ENCODE measurements around the gene FBLN1.
A peak's percentile ranks its signal among the peaks of the same experiment; 100 is the strongest.
"Not testable (repeated sequence)": the region's sequence is repeated elsewhere in the genome, so short reads cannot be mapped to it uniquely, and the experiment has no call there.

Gene FBLN1

GRCh38 chr22:45541382-45541979 is 38.8 kb downstream of the FBLN1 start:
- no peak for TF ChIP-seq CTCF (IDR thresholded peaks at IDR 0.05; ENCODE audit: unreplicated experiment in 3 of 3)
- Mint-ChIP-seq H3K4me3 (no peak overlapping the region), H3K4me1 (peaks cover 13% of the 10 kb centered on the region), H3K27ac (peak overlapping the region in 1 of 3 experiments; percentile 46), H3K27me3 (ENCODE audit: low read depth) (no peaks in the 10 kb centered on the region), H3K36me3 (ENCODE audit: low read depth) (peaks cover 60% of the 10 kb centered on the region), H3K9me3 (no peaks in the 10 kb centered on the region)

GRCh38 chr22:45542001-45542520 is 39.4 kb downstream of the FBLN1 start:
- Mint-ChIP-seq H3K4me3 (no peak overlapping the region), H3K4me1 (peaks cover 10% of the 10 kb centered on the region), H3K36me3 (ENCODE audit: low read depth) (peaks cover 63% of the 10 kb centered on the region)

GRCh38 chr22:45542736-45543135 is 40.1 kb downstream of the FBLN1 start:
- H3K27ac Mint-ChIP-seq; H3K27me3 Mint-ChIP-seq (ENCODE audit: low read depth); H3K4me1 Mint-ChIP-seq; H3K4me3 Mint-ChIP-seq; H3K9me3 Mint-ChIP-seq: not testable (repeated sequence)
- peaks cover 65% of the 10 kb centered on the region for H3K36me3 Mint-ChIP-seq (ENCODE audit: low read depth)

More at GRCh38 chr22:45542001-45542520, 39.4 kb downstream of the FBLN1 start:
- H3K27ac Mint-ChIP-seq: peak overlapping the region in 1 of 3 experiments; percentile 46
- no peak for TF ChIP-seq CTCF (IDR thresholded peaks at IDR 0.05; ENCODE audit: unreplicated experiment in 3 of 3)
- no peaks in the 10 kb centered on the region for H3K9me3 Mint-ChIP-seq
- no peaks in the 10 kb centered on the region for H3K27me3 Mint-ChIP-seq (ENCODE audit: low read depth)

DNA sequence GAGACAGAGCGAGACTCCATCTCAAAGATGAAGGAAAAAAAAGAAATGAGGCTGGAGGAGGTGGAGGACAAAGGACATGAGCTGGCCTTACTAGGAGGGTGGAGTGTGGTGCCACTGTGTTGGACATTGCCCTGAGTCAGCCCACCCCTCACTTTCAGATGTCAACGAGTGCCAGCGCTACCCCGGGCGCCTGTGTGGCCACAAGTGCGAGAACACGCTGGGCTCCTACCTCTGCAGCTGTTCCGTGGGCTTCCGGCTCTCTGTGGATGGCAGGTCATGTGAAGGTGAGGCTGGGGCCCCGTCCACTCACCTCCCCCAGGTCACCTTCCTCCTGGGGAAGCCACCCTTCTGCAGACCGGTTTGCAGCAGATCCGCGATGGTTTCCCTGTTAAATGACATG is 40.6 kb downstream of the FBLN1 start:
- Mint-ChIP-seq H3K4me1 (peaks cover 4% of the 10 kb centered on the region), H3K27me3 (ENCODE audit: low read depth) (no peaks in the 10 kb centered on the region), H3K9me3 (no peaks in the 10 kb centered on the region), H3K36me3 (ENCODE audit: low read depth) (peaks cover 67% of the 10 kb centered on the region), H3K4me3 (no peak overlapping the region), H3K27ac (no peak overlapping the region)
- no peak for TF ChIP-seq CTCF (IDR thresholded peaks at IDR 0.05; ENCODE audit: unreplicated experiment in 3 of 3)

DNA sequence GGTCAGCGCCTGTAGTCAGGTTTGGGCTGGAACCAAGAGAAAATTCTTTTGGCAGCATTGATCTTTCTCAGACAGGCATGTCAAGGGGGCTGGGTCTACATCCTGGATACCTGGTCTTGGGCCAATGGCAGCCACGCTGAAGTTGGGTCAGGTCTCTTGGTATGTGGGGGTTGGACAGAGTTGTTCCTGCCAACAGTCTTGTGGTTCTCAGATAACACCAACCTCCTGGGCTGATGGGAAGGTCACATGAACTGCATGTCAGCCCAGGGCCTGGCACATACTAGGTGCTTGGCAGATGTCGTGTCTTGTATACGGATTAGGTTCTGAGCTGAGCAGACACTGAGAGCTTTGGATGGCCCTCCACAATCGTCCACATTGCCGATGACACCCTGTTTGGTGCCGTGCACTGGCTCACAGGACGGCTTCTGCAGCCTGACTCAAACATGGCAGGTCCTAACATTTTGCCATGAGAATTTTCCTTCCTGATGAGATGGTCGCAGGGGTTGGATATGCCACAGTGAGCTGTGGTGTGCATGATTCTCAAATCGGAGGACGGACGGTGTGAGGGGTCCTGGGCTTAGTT is 42.0 kb downstream of the FBLN1 start:
- Mint-ChIP-seq H3K4me1 (no peaks in the 10 kb centered on the region), H3K27ac (peak overlapping the region in 1 of 3 experiments; percentile 29), H3K36me3 (ENCODE audit: low read depth) (peaks cover 74% of the 10 kb centered on the region), H3K27me3 (ENCODE audit: low read depth) (no peaks in the 10 kb centered on the region), H3K4me3 (no peak overlapping the region), H3K9me3 (no peaks in the 10 kb centered on the region)
- TF ChIP-seq CTCF (IDR thresholded peaks at IDR 0.05; ENCODE audit: unreplicated experiment in 3 of 3): no peak

GRCh38 chr22:45546333-45547015 is 43.8 kb downstream of the FBLN1 start:
- peaks cover 77% of the 10 kb centered on the region for H3K36me3 Mint-ChIP-seq (ENCODE audit: low read depth)
- H3K4me3 Mint-ChIP-seq: no peak overlapping the region
- peaks cover 7% of the 10 kb centered on the region for H3K4me1 Mint-ChIP-seq
- H3K27ac Mint-ChIP-seq: no peak overlapping the region
- H3K27me3 Mint-ChIP-seq (ENCODE audit: low read depth): no peaks in the 10 kb centered on the region
- no peak for TF ChIP-seq CTCF (IDR thresholded peaks at IDR 0.05; ENCODE audit: unreplicated experiment in 3 of 3)
- H3K9me3 Mint-ChIP-seq: no peaks in the 10 kb centered on the region

Data from nephron (organoid).